ENCODE data around the gene NKAIN2.

NKAIN2 gene

GRCh38 chr6:124870611-124871459, 1067.2 kb downstream of the NKAIN2 start:
- TF ChIP-seq CTCF (IDR thresholded peaks at IDR 0.05; ENCODE audit: low read depth, low read length): peak; percentile 59
- DNase-seq (ENCODE audit: low read depth, low spot score): peak; percentile 57
- in situ Hi-C loops (cut with HindIII; ENCODE audit: low sequenced_read_pairs): no loop called here

GRCh38 chr6:124872361-124873065, 1068.8 kb downstream of the NKAIN2 start:
- DNase-seq (ENCODE audit: low read depth, low spot score): no peak
- H3K4me3 ChIP-seq (ENCODE audit: low read depth, low read length): no peak overlapping the region
- in situ Hi-C loops (cut with HindIII; ENCODE audit: low sequenced_read_pairs): no loop called here
- no peak for TF ChIP-seq CTCF (IDR thresholded peaks at IDR 0.05; ENCODE audit: low read depth, low read length)

More at GRCh38 chr6:124870611-124871459, 1067.2 kb downstream of the NKAIN2 start:
- no peak overlapping the region for H3K4me3 ChIP-seq (ENCODE audit: low read depth, low read length)

GRCh38 chr6:124873066-124873410, 1069.4 kb downstream of the NKAIN2 start:
- H3K4me3 ChIP-seq (ENCODE audit: low read depth, low read length): no peak overlapping the region
- no peak for DNase-seq (ENCODE audit: low read depth, low spot score)
- TF ChIP-seq CTCF (IDR thresholded peaks at IDR 0.05; ENCODE audit: low read depth, low read length): no peak
- in situ Hi-C loops (cut with HindIII; ENCODE audit: low sequenced_read_pairs): no loop called here
